Measurements from ENCODE around the gene HACD2. TPM values are rescaled to one million over a fixed set of nuclear protein-coding genes. Genes with fewer than 3 reads are reported as not detected.

HACD2 gene
- total RNA-seq, 1 donor from 2014 or later: 35.9 TPM

GRCh38 chr3:123583561-123583960, 1.3 kb downstream of the HACD2 start:
- H3K4me3 ChIP-seq: peak overlapping the region; percentile 77
- no peaks in the 10 kb centered on the region for H3K27me3 Mint-ChIP-seq (ENCODE audit: insufficient read depth, low read depth)
- H2AFZ ChIP-seq (replicated peaks): no peak overlapping the region
- peak overlapping the region; percentile 83 for H3K4me2 ChIP-seq
- peaks cover 15% of the 10 kb centered on the region for H3K4me1 Mint-ChIP-seq
- TF ChIP-seq EZH2 (IDR thresholded peaks at IDR 0.05) (no peak), CTCF (IDR thresholded peaks at IDR 0.05) (no peak), EZH2phosphoT487 (IDR thresholded peaks at IDR 0.05) (no peak)
- H3K27me3 ChIP-seq: no peaks in the 10 kb centered on the region
- peaks cover 8% of the 10 kb centered on the region for H4K20me1 ChIP-seq (ENCODE audit: low read depth)
- H3K36me3 Mint-ChIP-seq: peaks cover 20% of the 10 kb centered on the region
- no peak overlapping the region for H3K27ac ChIP-seq
- no peaks in the 10 kb centered on the region for H3K36me3 ChIP-seq
- no peaks in the 10 kb centered on the region for H3K9me3 ChIP-seq (ENCODE audit: low read depth)
- no peak overlapping the region for H3K4me3 Mint-ChIP-seq
- peaks cover 21% of the 10 kb centered on the region for H3F3A ChIP-seq (ENCODE audit: low read depth)
- DNase-seq (ENCODE audit: low spot score): no peak
- peaks cover 2% of the 10 kb centered on the region for H3K9me3 Mint-ChIP-seq
- peaks cover 47% of the 10 kb centered on the region for H3K79me2 ChIP-seq (ENCODE audit: low read depth)
- H3K27ac Mint-ChIP-seq: no peak overlapping the region
- H3K9ac ChIP-seq: no peak overlapping the region
- H3K4me1 ChIP-seq: peaks cover 16% of the 10 kb centered on the region

GRCh38 chr3:123582315-123582714, 2.5 kb downstream of the HACD2 start:
- H3K36me3 ChIP-seq: no peaks in the 10 kb centered on the region
- no peak overlapping the region for H2AFZ ChIP-seq (replicated peaks)
- peaks cover 16% of the 10 kb centered on the region for H3K4me1 ChIP-seq
- TF ChIP-seq EZH2phosphoT487 (IDR thresholded peaks at IDR 0.05) (no peak), EZH2 (IDR thresholded peaks at IDR 0.05) (no peak), CTCF (IDR thresholded peaks at IDR 0.05) (no peak)
- DNase-seq (ENCODE audit: low spot score): no peak
- Mint-ChIP-seq H3K4me3 (no peak overlapping the region), H3K27me3 (ENCODE audit: insufficient read depth, low read depth) (no peaks in the 10 kb centered on the region), H3K4me1 (peaks cover 15% of the 10 kb centered on the region), H3K27ac (no peak overlapping the region), H3K36me3 (peaks cover 20% of the 10 kb centered on the region), H3K9me3 (no peaks in the 10 kb centered on the region)
- H3K79me2 ChIP-seq (ENCODE audit: low read depth): peaks cover 35% of the 10 kb centered on the region
- H3K9me3 ChIP-seq (ENCODE audit: low read depth): no peaks in the 10 kb centered on the region
- H3K4me2 ChIP-seq: no peak overlapping the region
- no peaks in the 10 kb centered on the region for H3K27me3 ChIP-seq
- no peak overlapping the region for H3K4me3 ChIP-seq
- H3K27ac ChIP-seq: no peak overlapping the region
- H3K9ac ChIP-seq: no peak overlapping the region
- H4K20me1 ChIP-seq (ENCODE audit: low read depth): peaks cover 8% of the 10 kb centered on the region
- H3F3A ChIP-seq (ENCODE audit: low read depth): peaks cover 21% of the 10 kb centered on the region

- no peak overlapping the region for H3K4me3 ChIP-seq
- TF ChIP-seq EZH2 (IDR thresholded peaks at IDR 0.05) (no peak), EZH2phosphoT487 (IDR thresholded peaks at IDR 0.05) (no peak), CTCF (IDR thresholded peaks at IDR 0.05) (no peak)
- H3K79me2 ChIP-seq (ENCODE audit: low read depth): peaks cover 4% of the 10 kb centered on the region
- no peaks in the 10 kb centered on the region for H3K9me3 ChIP-seq (ENCODE audit: low read depth)
- Mint-ChIP-seq H3K4me3 (no peak overlapping the region), H3K4me1 (peaks cover 4% of the 10 kb centered on the region), H3K9me3 (no peaks in the 10 kb centered on the region), H3K36me3 (peaks cover 28% of the 10 kb centered on the region), H3K27ac (no peak overlapping the region), H3K27me3 (ENCODE audit: insufficient read depth, low read depth) (no peaks in the 10 kb centered on the region)
- H4K20me1 ChIP-seq (ENCODE audit: low read depth): peaks cover 5% of the 10 kb centered on the region
- peaks cover 6% of the 10 kb centered on the region for H3K4me1 ChIP-seq
- H3K4me2 ChIP-seq: no peak overlapping the region
- H3F3A ChIP-seq (ENCODE audit: low read depth): peaks cover 4% of the 10 kb centered on the region
- no peaks in the 10 kb centered on the region for H3K36me3 ChIP-seq
- no peak for DNase-seq (ENCODE audit: low spot score)
- no peak overlapping the region for H3K9ac ChIP-seq
- no peak overlapping the region for H2AFZ ChIP-seq (replicated peaks)
- no peak overlapping the region for H3K27ac ChIP-seq
- H3K27me3 ChIP-seq: no peaks in the 10 kb centered on the region
Observed at GRCh38 chr3:123576122-123576521, 8.7 kb downstream of the HACD2 start.
